Activated T-helper 17 cell treated with anti-CD3 and anti-CD28 coated beads, Interleukin-2, amount 50 U/mL, for 72 hours (primary cell): Measurements from ENCODE around the gene MTMR3. TPM values are rescaled to one million over a fixed set of nuclear protein-coding genes. Genes with fewer than 3 reads are reported as not detected.
A peak's percentile ranks its signal among the peaks of the same experiment; 100 is the strongest.

ENCODE experiments used
- ATAC-seq: fragments of 150-1000 bp; cut with Tn5 transposase; replicated peaks from 2 replicates; pipeline ENCODE4 v1.10.0; 2021; ENCODE audit warnings: mild to moderate bottlenecking, moderate library complexity
- H3K27ac Mint-ChIP-seq: one replicate; pipeline ENCODE4 v1.8.0; 2022; ENCODE audit warnings: mixed read lengths
- H3K27me3 Mint-ChIP-seq: one replicate; pipeline ENCODE4 v1.8.0; 2022; ENCODE audit warnings: mixed read lengths
- H3K36me3 Mint-ChIP-seq: one replicate; pipeline ENCODE4 v1.8.0; 2022; ENCODE audit warnings: low read depth, mild to moderate bottlenecking, mixed read lengths
- H3K4me1 Mint-ChIP-seq: one replicate; pipeline ENCODE4 v1.8.0; 2022; ENCODE audit warnings: mixed read lengths
- H3K4me3 Mint-ChIP-seq: one replicate; pipeline ENCODE4 v1.8.0; 2022; ENCODE audit warnings: mild to moderate bottlenecking, mixed read lengths
- H3K9me3 Mint-ChIP-seq: one replicate; pipeline ENCODE4 v1.8.0; 2022; ENCODE audit warnings: mixed read lengths
- total RNA-seq, 2 donors: library from RNA; stranded (reverse); gene quantifications; one replicate each; pipeline ENCODE4 v1.2.3, GENCODE V29; 2022

The MTMR3 gene
- total RNA-seq, 2 donors from 2014 or later = 24.7 to 34.7 TPM

DNA sequence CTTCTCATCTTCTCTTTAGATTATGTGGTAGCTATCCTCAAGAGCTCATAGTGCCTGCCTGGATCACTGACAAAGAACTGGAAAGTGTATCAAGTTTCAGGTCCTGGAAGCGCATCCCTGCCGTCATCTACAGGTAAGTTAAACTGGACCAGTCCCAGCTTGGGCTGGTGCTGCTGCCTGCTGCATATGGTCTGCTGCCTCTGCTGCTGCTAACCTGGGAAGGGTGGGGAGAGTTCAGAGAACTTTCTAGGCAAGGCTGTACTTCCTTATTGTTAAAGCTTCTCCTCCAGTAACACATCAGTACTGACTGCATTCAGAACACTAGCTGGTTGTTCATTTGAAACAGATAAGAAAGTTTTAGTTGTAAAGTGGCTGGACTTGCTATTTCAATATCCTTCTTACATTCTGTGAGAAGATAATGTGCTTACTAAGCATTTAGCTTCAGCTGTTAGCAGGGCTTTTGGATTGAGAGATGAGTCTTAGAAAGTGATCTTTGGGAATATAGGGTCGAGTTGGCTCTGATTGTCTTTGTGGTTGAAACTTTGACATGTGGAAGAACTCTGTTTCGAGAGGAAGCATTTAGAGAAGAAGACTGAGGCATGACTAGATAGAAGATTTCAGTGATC is 120.0 kb downstream of the MTMR3 start:
- H3K36me3 Mint-ChIP-seq = peaks cover 69% of the 10 kb centered on the region
- no peaks in the 10 kb centered on the region for H3K27me3 Mint-ChIP-seq
- no peak overlapping the region for H3K4me3 Mint-ChIP-seq
- H3K27ac Mint-ChIP-seq = peak overlapping the region; percentile 60
- no peak for ATAC-seq
- H3K9me3 Mint-ChIP-seq = no peaks in the 10 kb centered on the region
- H3K4me1 Mint-ChIP-seq = no peaks in the 10 kb centered on the region

DNA sequence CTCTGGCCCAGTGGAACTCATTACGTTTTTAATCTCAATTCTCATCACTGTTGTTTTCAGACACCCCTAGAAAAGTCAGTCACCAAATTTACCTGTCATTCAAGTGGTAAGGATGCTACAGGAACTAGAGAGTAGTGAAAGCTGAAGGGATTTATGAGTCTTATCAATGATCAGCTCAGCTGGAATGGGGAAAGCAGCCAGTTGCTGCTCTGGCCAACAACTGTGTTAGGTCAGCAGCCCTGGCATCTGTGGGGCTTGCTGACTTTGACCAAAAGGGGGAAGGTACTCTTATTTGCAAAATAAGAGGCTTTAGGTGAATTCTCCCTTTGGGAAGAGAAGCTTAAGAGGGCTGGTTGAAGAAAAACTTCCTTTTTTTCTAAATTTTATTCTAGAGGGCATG is 121.1 kb downstream of the MTMR3 start:
- Mint-ChIP-seq H3K27ac (no peak overlapping the region), H3K4me3 (no peak overlapping the region), H3K27me3 (no peaks in the 10 kb centered on the region), H3K9me3 (no peaks in the 10 kb centered on the region), H3K36me3 (peaks cover 75% of the 10 kb centered on the region), H3K4me1 (no peaks in the 10 kb centered on the region)
- no peak for ATAC-seq

DNA sequence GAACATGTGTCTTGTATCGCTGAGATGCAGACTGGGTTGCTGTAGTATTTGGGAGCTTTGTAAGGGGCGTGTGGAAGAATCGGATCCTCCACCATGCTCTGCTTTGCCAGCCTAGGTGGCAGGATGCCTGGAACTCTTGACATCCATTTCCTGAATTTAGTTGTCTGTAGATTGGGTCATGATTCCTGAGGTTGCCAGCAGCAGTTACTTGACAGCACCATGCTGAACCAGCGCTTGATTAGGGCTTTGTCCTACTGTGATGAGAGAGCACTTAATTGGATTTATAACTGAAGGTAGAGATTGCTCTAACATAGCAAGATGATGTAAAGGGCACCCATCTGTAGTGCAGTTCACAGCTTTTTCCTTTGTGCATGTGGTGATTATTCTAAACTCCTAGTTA is 121.7 kb downstream of the MTMR3 start:
- Mint-ChIP-seq H3K27me3 (no peaks in the 10 kb centered on the region), H3K4me3 (no peak overlapping the region), H3K4me1 (no peaks in the 10 kb centered on the region), H3K36me3 (peaks cover 75% of the 10 kb centered on the region), H3K9me3 (no peaks in the 10 kb centered on the region), H3K27ac (no peak overlapping the region)
- ATAC-seq = no peak

DNA sequence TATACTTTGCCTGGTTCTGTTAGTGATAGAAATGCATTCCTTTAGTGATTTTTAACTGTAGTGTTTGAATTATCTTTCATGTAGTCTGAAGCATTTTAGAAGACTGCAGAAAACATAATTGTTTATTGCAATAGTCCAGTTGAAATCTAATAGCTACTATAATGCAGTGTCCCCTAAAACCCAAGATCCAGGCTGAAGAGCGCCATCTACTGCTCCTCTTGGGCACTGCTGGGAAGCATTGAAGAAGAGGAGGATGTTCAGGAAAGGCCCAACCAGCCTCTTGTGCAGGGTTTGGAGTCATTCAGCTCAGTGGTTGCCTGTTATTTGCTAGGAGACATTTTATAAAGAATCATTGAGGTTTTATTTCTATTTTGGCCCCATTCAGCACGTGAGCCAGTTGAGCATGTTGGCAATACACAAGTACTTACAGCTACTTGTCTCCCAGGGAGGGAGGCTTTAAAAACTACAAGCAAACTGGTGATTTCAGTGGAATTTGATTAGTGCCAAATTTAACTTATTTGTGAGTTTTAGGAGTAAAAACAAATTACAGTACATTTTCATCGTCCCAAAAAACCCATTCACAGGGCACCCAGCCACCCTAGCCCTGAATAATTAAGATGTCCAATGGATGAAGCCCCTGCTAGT is 122.4 kb downstream of the MTMR3 start:
- H3K4me3 Mint-ChIP-seq = no peak overlapping the region
- ATAC-seq = peak; percentile 72
- no peak overlapping the region for H3K27ac Mint-ChIP-seq
- H3K4me1 Mint-ChIP-seq = no peaks in the 10 kb centered on the region
- no peaks in the 10 kb centered on the region for H3K27me3 Mint-ChIP-seq
- H3K9me3 Mint-ChIP-seq = no peaks in the 10 kb centered on the region
- H3K36me3 Mint-ChIP-seq = peaks cover 75% of the 10 kb centered on the region

DNA sequence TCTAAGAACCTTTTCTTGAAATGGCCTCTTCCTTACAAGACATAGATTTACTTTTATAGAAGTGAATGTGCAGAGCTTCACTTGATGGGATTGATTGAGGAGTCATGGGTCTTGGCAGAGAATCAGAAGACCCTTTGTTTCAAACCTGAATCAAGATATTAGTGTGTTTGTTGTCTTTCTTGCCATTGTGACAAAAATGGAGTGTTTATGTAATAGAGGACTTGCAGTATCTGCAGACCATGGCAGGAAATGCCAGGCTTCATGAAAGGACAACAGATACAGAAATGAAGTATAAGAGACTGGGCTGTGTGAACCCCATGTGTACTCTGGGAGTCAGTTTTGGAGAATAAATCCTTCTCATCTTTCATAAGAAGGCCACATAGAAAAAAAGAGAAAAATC is 124.4 kb downstream of the MTMR3 start:
- H3K4me1 Mint-ChIP-seq = no peaks in the 10 kb centered on the region
- no peaks in the 10 kb centered on the region for H3K27me3 Mint-ChIP-seq
- no peak overlapping the region for H3K27ac Mint-ChIP-seq
- H3K4me3 Mint-ChIP-seq = no peak overlapping the region
- peaks cover 68% of the 10 kb centered on the region for H3K36me3 Mint-ChIP-seq
- no peaks in the 10 kb centered on the region for H3K9me3 Mint-ChIP-seq
- no peak for ATAC-seq

DNA sequence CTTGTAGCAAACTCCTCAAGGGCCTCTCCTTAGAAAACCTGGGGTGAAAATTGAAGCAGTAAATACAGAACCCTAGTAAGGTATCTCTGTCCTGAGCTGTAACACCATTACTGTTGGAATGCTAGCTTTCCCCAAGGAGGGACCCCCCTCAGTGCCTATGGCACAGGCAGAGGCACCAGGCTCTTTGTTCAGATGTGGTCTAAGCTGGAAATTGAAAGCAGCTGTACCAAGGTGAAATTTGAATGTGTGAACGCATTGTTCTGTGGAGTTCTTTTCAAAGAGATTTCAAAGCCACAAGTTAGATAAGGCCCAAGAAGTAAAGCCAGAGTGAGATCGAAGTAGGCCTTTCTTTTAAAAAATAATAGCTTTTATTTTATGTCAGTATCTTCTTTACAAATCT is 125.4 kb downstream of the MTMR3 start:
- Mint-ChIP-seq H3K9me3 (no peaks in the 10 kb centered on the region), H3K27ac (peak overlapping the region; percentile 56), H3K4me3 (no peak overlapping the region), H3K27me3 (no peaks in the 10 kb centered on the region), H3K36me3 (peaks cover 68% of the 10 kb centered on the region), H3K4me1 (no peaks in the 10 kb centered on the region)
- ATAC-seq = no peak

DNA sequence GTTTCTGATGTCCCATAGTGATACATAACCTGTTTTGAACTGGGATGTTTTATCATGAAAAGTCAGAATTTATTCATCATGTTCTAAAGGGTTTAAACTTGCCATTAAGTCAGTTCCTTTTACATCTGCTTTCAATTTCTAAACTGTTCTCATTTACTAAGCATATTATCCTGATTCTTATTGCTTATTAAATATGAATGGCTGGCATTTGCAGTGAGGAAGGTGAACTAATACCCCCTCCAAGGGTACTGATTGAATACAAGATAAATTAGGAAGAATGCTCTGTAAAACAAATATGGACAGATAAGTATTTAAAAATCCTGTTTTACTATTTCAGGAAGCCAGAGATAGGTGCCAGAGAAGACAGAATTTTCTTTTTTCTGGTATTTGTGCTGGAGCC is 126.5 kb downstream of the MTMR3 start:
- H3K9me3 Mint-ChIP-seq = no peaks in the 10 kb centered on the region
- no peak overlapping the region for H3K4me3 Mint-ChIP-seq
- no peaks in the 10 kb centered on the region for H3K4me1 Mint-ChIP-seq
- ATAC-seq = no peak
- H3K27me3 Mint-ChIP-seq = no peaks in the 10 kb centered on the region
- no peak overlapping the region for H3K27ac Mint-ChIP-seq
- peaks cover 77% of the 10 kb centered on the region for H3K36me3 Mint-ChIP-seq

DNA sequence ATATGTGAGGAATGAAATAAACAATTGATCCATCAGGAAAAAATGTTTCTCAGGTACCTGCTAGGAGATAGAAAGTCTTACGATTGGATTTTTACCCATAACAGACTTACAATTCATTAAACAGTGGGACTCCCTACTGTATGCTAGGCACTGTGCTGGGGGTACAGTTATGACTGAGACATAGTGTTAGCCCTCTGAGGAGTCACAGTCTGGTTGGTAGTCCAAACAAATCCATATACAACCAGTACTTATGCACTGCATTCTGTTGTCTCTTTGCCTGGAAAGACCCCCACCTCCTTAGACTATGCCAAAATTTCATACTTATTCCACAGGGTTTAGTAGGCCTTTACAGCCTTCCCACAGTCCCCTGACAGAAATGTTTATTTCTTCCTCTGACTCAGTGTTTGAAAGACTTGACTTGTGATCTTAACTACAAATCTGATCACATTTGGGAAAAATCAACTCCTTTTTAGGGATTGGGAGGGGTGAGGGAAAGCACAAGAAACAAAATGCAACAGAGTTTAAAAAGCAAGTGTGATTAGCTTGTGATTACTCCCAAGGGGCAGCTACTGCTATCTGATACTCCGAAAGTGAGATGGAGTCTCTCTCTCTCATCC is 127.9 kb downstream of the MTMR3 start:
- Mint-ChIP-seq H3K36me3 (peaks cover 84% of the 10 kb centered on the region), H3K27ac (no peak overlapping the region), H3K4me3 (no peak overlapping the region), H3K9me3 (no peaks in the 10 kb centered on the region), H3K4me1 (no peaks in the 10 kb centered on the region), H3K27me3 (no peaks in the 10 kb centered on the region)
- no peak for ATAC-seq

DNA sequence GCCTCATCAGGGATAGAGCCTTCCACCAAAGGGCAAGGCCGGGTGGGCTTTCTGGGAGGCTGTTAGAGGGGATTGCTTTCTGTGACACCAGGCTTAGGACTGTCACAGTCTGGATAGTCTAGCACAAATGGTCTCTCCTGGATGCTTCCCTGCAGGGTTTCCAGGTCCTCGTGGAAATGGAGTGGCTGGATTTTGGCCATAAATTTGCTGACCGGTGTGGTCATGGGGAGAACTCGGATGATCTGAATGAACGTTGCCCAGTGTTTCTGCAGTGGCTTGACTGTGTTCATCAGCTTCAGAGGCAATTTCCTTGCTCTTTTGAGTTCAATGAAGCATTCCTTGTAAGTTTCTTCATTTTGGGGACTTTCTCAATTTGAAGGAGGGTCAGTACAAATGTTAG is 130.2 kb downstream of the MTMR3 start:
- no peak overlapping the region for H3K27ac Mint-ChIP-seq
- no peak overlapping the region for H3K4me3 Mint-ChIP-seq
- no peaks in the 10 kb centered on the region for H3K9me3 Mint-ChIP-seq
- no peaks in the 10 kb centered on the region for H3K27me3 Mint-ChIP-seq
- no peak for ATAC-seq
- peaks cover 89% of the 10 kb centered on the region for H3K36me3 Mint-ChIP-seq
- H3K4me1 Mint-ChIP-seq = no peaks in the 10 kb centered on the region

DNA sequence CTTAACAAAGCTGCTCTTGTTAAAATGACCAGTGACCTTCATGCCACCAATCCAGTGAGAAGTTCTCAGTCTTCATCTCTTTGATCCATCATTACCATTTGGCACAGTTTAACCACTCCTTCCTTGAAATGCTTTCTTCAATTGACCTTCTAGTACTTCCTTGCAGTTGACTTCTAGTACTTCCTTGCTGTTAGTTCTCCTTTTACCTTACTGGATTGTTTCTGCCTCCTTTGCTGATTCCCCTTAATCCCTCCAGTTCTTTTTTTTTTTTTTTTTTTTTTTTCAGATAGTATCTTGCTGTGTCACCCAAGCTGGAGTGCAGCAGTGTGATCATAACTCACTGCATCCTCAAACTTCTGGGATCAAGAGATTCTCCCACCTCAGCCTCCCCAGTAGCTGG is 131.3 kb downstream of the MTMR3 start:
- Mint-ChIP-seq H3K9me3 (no peaks in the 10 kb centered on the region), H3K27ac (no peak overlapping the region), H3K36me3 (peaks cover 89% of the 10 kb centered on the region), H3K27me3 (no peaks in the 10 kb centered on the region), H3K4me3 (no peak overlapping the region), H3K4me1 (no peaks in the 10 kb centered on the region)
- no peak for ATAC-seq

DNA sequence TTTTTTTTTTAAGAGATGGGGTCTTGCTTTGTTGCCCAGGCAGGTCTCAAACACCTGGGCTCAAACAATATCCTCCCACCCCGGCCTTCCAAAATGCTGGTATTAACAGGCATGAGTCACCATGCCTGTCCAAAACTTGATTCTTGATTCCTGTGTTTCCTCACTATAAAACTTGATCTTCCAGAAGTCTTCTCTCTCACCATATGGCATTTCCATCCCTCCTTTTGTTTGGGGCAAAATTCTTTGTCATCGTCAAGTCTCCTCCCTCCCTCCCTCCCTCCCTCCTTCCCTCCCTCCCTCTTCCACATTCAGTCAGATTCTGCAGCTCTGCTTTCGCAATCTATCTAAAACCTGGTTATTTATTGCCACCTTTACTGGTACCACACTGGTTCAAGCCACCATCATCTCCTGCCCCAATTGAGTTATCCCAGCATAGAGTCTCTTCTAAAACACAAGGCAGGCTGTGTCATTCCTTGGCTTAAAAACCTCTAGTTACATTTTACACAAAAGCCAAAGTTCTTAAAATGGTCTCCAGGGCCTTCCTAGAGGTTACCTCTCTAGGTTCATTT is 132.3 kb downstream of the MTMR3 start:
- Mint-ChIP-seq H3K9me3 (no peaks in the 10 kb centered on the region), H3K4me1 (no peaks in the 10 kb centered on the region), H3K27ac (no peak overlapping the region), H3K27me3 (no peaks in the 10 kb centered on the region), H3K36me3 (peaks cover 89% of the 10 kb centered on the region), H3K4me3 (no peak overlapping the region)
- no peak for ATAC-seq

DNA sequence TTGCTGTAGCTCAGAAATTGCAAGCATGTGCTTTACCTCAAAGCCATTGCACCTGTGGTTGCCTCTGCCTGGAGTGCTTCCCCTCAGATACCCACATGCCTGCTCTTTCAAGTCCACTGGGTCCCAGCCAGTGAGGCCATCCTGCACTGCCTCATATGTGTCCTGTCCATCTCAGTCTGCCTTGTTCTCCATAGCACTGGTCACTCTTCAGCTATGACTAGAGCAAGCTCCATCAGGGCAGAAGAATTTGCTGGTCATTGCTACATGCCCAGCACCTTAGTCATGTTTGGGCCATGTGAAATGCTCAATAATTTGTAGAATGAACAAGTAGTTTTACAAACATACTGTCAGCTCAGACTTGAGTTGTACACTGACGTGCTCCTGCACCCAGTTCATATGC is 132.9 kb downstream of the MTMR3 start:
- Mint-ChIP-seq H3K27me3 (no peaks in the 10 kb centered on the region), H3K4me3 (no peak overlapping the region), H3K4me1 (no peaks in the 10 kb centered on the region), H3K27ac (no peak overlapping the region), H3K9me3 (no peaks in the 10 kb centered on the region), H3K36me3 (peaks cover 92% of the 10 kb centered on the region)
- no peak for ATAC-seq

DNA sequence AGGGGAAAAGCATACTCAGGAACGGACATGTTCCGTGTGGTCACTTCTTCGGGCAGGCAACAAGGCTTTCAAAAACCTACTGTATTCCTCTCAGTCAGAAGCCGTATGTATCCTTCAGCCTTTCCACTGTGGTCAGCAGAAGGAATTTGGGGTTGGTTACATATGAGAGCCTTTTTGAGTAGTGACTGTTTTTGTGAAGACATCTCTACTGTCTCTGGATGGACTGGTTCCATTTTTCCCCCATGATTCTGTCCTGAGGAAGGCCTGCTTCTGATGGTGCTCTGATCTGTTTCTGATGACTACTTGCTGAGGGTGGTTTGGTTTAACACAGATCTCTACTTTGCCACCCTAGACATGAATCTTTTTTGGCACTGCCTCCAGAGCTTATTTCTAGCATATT is 133.6 kb downstream of the MTMR3 start:
- Mint-ChIP-seq H3K4me1 (no peaks in the 10 kb centered on the region), H3K27ac (no peak overlapping the region), H3K9me3 (no peaks in the 10 kb centered on the region), H3K27me3 (no peaks in the 10 kb centered on the region), H3K36me3 (peaks cover 98% of the 10 kb centered on the region), H3K4me3 (no peak overlapping the region)
- no peak for ATAC-seq

DNA sequence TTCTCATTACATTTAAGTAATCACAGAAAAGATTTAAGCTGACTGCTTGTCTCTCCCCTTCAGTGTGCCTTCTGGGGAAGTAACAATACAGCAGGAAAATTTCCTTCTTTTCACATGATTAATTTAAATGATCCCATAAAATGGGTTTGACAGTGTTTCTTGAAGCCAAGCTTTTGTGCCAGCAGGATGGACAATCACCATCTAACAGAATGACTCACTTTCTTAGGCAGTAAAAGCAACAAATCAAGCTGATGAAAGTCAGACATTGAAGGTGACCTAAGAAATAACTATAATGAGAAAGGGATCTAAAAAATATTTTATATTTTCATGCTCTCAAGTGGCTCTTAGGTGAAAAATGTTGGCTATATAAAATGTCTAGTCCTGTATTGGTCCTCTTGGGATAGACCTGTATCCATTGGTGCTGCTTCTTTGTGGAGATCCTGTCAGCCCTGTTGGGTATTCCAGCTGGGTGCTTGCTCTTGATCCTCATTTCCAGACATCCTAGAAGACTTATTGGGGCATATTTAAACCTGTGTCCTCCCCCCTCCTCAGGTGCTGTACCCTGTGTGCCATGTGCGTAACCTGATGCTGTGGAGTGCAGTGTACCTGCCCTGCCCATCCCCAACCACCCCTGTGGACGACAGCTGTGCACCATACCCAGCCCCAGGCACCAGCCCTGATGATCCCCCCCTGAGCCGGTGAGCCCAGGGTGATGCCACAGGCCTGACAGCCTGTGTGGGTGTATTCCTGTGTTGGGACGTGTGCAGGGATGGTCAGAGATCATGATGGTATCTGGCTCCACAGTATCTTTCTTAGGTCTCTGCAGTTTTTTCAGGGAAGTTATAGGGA is 134.6 kb downstream of the MTMR3 start:
- Mint-ChIP-seq H3K36me3 (peaks cover 96% of the 10 kb centered on the region), H3K4me3 (no peak overlapping the region), H3K9me3 (no peaks in the 10 kb centered on the region), H3K27ac (no peak overlapping the region), H3K27me3 (no peaks in the 10 kb centered on the region), H3K4me1 (no peaks in the 10 kb centered on the region)
- no peak for ATAC-seq
